Fibroblast of pulmonary artery (primary cell): Measurements from ENCODE around the gene OPN1SW.

Source experiments
- DNase-seq: peaks from one replicate; pipeline ENCODE4 v3.0.0-alpha.2; 2010; ENCODE audit warnings: low read depth
- H3K4me3 ChIP-seq: replicated peaks from 2 replicates; pipeline ENCODE4 v1.5.1; 2011; ENCODE audit warnings: low read depth, mild to moderate bottlenecking, control low read depth, low read length, moderate library complexity
- TF ChIP-seq, protein P1 (sequence below): IDR thresholded peaks from 2 replicates; pipeline ENCODE4 v1.5.1; 2011; ENCODE audit warnings: mild to moderate bottlenecking, control low read depth, low read length, inconsistent platforms; ENCODE audit errors: missing control alignments

Gene OPN1SW

DNA sequence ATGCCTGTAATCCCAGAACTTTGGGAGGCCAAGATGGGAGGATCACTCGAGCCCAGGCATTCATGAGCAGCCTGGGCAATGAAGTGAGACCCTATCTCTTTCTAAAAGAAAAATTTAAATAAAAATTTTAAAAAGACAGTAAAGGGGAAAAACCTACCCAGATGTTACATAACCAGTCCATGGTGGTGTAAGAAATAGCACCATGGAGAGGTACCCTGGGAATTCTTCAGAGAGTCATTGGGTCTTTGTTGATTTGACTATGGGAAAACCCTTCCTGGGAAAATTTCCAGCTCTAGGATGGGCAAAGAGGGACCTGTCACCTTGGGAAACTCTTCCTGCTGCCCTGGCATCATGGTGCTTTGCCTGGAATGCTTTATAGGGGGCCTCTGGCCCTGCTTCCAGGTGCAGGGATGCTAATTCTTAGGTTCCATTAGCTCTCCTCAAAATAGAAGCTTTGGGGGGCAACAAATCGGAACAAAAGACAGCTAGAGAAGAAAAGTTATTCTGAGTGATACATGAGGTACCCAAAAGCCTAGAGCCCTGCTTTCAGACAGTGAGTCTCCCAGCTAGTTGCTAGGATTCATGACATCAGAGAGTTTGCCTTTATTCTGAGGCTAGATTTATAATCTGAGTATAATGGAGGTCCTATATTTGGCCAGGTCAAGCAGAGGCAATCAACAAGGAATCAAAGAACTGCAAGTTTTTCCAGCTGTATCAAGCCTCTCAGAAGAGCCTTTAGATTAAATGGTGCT lies 26.2 kb upstream of the OPN1SW start:
- H3K4me3 ChIP-seq = no peak overlapping the region
- TF ChIP-seq, protein P1, sequence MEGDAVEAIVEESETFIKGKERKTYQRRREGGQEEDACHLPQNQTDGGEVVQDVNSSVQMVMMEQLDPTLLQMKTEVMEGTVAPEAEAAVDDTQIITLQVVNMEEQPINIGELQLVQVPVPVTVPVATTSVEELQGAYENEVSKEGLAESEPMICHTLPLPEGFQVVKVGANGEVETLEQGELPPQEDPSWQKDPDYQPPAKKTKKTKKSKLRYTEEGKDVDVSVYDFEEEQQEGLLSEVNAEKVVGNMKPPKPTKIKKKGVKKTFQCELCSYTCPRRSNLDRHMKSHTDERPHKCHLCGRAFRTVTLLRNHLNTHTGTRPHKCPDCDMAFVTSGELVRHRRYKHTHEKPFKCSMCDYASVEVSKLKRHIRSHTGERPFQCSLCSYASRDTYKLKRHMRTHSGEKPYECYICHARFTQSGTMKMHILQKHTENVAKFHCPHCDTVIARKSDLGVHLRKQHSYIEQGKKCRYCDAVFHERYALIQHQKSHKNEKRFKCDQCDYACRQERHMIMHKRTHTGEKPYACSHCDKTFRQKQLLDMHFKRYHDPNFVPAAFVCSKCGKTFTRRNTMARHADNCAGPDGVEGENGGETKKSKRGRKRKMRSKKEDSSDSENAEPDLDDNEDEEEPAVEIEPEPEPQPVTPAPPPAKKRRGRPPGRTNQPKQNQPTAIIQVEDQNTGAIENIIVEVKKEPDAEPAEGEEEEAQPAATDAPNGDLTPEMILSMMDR = no peak
- DNase-seq = no peak

DNA sequence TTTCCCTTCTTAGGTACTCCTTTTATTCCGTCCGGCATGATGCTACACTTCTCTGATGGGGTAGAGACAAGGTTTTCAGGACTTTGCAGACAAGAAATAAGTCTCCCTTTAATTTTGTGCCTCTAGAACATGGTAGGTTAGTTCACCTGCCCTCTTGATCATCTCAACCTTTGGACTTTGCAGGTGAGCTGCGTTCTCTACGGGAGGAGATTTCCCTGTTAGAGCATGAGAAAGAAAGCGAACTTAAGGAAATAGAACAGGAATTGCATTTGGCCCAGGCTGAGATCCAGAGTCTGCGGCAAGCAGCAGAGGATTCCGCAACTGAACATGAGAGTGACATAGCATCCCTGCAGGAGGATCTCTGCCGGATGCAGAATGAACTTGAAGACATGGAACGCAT lies 25.4 kb upstream of the OPN1SW start:
- no peak for DNase-seq
- no peak overlapping the region for H3K4me3 ChIP-seq
- TF ChIP-seq, protein P1 = no peak

DNA sequence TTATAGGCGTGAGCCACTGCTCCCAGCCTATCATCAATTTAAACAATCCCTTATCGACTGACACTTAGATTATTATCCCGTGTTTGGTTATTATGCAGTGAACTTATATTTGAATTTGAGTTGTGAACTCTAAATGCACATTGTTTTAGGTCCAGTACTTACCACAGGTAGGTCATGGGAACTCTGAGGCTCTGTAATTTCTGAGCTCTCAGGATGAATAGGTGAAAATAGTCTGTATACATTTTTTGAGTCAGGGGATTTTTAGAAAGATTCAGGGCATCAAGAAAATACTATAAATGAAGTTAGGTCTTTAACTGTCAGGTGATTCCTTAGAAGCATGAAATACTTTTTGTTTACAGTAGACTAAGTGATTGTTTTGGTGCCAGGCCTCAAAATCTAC lies 25.0 kb upstream of the OPN1SW start:
- H3K4me3 ChIP-seq = no peak overlapping the region
- no peak for DNase-seq
- TF ChIP-seq, protein P1 = no peak

DNA sequence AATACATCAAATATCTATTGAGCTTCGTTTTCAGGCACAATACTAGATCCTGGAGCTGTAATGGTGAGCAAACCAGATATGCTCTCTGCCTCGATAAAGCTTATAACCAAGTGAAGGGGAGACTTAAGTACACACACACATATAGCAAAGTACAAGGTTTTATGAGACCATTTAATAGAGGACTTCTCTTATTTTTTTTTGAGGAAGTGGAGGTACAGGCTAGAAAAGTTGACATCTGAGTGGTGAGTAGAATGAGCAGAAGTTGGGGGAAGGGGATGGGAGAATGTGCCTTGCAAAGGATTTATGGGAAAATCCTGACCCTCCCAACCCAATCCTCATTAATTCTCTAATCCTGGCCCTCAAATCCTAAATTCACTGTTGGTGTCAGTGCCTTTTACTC lies 23.9 kb upstream of the OPN1SW start:
- TF ChIP-seq, protein P1 = no peak
- DNase-seq = no peak

DNA sequence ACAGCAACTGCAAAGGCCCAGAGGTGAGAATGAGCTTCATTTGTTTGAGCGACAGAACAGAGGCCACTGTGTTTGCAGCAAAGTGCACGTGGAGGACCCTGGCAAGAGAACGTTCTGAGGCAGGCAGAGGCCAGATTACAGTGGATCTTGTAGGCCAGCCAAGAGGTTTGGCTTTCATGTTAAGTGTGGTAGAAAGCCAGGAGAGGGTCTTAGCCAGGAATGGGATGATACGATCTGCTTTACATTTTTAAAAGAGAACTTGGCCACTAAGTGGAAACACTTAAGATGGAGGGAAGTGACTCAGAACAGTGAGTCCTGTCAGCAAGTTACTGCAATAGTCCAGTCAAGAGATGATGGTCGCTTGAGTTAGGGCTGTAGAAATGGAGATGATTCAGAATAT lies 20.7 kb upstream of the OPN1SW start:
- H3K4me3 ChIP-seq = no peak overlapping the region
- TF ChIP-seq, protein P1 = no peak
- DNase-seq = peak; percentile 92

More for the DNA sequence above, 23.9 kb upstream of the OPN1SW start:
- H3K4me3 ChIP-seq = no peak overlapping the region

DNA sequence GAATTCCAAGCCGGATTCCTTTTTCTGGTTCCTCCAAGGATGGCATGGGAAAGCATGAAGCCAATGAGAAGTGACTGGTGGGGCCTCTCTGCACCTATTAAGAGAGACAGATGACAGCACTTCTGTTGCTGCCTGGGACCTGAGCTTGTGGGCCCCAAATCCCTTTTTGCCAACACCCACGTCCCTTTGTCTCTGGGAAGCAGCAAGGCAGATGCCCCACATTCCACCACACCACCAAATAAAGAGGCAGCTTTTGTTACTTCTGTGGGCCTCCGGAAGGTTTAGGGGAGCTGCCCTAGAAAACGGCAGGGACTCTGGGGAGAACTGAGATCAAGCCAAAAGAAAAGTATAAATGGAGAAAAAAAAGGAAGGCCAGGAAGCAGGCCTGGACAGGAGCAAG lies 19.5 kb upstream of the OPN1SW start:
- no peak overlapping the region for H3K4me3 ChIP-seq
- TF ChIP-seq, protein P1 = no peak
- no peak for DNase-seq

DNA sequence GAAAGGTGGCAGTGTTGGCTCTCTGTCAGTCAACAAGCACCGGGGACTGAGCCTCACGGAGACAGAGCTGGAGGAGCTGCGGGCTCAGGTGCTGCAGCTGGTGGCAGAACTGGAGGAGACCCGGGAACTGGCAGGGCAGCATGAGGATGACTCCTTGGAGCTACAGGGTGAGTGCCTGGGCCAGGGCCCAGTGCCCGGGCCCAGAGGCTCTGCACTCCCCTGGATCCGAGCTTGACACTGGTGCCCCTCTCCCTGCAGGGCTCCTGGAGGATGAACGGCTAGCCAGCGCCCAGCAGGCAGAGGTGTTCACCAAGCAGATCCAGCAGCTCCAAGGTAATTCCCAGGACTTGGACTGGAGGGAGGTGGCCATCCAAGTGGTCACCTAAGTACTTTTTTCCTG lies 18.8 kb upstream of the OPN1SW start:
- no peak overlapping the region for H3K4me3 ChIP-seq
- TF ChIP-seq, protein P1 = no peak

More for the DNA sequence above, 18.8 kb upstream of the OPN1SW start:
- no peak for DNase-seq
